ENCODE data around the gene VPS13D. TPM values are rescaled to one million over a fixed set of nuclear protein-coding genes. Genes with fewer than 3 reads are reported as not detected.

VPS13D gene
- total RNA-seq, 4 donors from 2014 or later, result 60.9 to 91.6 (median 71.6) TPM

DNA sequence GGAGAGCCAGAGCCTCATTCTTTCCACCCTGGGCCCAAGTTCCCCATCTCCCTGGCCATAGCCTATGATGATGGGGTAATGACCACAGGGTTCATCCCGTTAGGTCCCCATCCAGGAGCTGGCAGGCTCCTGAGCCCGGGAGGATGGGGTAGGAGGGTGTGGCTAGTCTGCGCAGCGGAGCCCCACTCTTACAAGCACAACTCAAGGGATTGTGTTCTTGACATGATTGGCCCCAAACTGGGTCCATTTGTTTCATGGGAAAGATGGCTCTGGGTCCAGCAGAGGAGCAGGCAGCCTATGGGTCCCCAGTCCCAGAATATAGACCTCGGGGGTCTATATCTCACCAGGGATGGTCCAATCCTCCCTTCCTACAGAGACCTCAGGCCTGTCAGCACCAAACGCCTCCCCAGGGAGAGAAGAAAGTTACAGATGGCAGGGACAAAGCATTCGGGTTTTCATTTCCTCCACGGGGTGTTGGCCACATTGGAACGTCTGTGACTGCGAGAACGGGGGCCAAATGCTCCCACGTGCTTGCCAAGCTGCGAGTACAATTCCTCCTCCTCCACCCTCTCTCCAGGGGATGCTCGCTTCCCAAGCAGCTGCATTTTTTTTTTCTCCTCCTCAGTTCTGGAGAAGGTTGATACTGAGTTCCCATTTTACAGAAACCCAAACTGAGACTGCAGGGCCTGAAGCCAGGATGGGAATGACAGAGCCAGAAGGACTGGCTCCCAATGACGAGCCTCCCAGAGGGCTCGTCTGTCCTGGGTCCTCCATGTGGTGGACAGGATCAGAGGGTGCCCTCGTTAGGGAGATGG, 317.1 kb downstream of the VPS13D start:
- in situ Hi-C loops (cut with MboI; ENCODE audit: low sequenced_read_pairs in 4 of 4), result loop anchor here in 1 of 4 donors (10.0 kb wide), 1 partner anchor 48 kb away; no protein-coding TSS in a partner anchor
- peak overlapping the region; percentile 76 to 88 (median 86) for H3K27ac ChIP-seq

DNA sequence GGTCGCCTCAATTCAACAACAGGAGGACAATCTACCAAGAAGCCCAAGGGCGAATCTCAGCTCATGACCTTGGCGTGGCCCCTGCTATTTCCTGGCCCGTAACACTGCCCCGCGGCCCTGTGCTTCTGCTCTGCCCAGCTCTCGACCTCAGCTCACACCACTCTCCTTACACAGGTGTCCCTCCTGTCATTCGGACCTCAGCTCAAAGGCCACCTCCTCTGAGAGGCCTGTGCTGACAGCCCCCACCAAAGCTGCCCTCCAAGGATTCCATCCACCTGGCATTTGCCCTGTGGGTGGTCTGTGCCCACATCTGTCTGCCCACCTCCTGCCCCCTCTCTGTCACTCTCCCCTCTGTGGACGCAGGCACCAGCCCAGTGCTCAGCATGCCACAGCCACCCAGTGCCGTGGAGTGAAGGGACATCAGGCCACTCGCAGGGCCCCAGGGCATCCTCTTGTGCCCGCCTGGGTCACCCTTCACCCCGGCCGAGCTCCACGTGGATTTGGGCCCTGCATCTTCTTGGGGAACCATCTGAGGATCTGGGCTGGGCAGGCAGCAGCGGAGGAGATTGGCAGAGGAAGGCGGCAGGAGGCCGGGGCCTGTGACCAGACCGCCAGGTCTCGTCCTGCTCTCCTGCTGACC, 317.9 kb downstream of the VPS13D start:
- intact Hi-C loops (cut with DNase I; ENCODE audit: low total_unique reads), result no loop called here
- no peak overlapping the region for H3K4me3 ChIP-seq
- TF ChIP-seq, protein P1, sequence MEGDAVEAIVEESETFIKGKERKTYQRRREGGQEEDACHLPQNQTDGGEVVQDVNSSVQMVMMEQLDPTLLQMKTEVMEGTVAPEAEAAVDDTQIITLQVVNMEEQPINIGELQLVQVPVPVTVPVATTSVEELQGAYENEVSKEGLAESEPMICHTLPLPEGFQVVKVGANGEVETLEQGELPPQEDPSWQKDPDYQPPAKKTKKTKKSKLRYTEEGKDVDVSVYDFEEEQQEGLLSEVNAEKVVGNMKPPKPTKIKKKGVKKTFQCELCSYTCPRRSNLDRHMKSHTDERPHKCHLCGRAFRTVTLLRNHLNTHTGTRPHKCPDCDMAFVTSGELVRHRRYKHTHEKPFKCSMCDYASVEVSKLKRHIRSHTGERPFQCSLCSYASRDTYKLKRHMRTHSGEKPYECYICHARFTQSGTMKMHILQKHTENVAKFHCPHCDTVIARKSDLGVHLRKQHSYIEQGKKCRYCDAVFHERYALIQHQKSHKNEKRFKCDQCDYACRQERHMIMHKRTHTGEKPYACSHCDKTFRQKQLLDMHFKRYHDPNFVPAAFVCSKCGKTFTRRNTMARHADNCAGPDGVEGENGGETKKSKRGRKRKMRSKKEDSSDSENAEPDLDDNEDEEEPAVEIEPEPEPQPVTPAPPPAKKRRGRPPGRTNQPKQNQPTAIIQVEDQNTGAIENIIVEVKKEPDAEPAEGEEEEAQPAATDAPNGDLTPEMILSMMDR (IDR thresholded peaks at IDR 0.05 in 4 of 5, conservative IDR thresholded peaks at IDR 0.05 in 1 of 5), result no peak
- no peak for TF ChIP-seq POLR2A (IDR thresholded peaks at IDR 0.05)
- peak overlapping the region; percentile 76 to 88 (median 86) for H3K27ac ChIP-seq
- H3K4me1 ChIP-seq, result peaks cover 40 to 42% of the 10 kb centered on the region in 2 donors
- in situ Hi-C loops (cut with MboI; ENCODE audit: low sequenced_read_pairs in 4 of 4), result loop anchor here in 1 of 4 donors (10.0 kb wide), 1 partner anchor 47 kb away; no protein-coding TSS in a partner anchor
- no peaks in the 10 kb centered on the region for H3K36me3 ChIP-seq
- DNase-seq, result peak in 1 of 2 donors; percentile 18
- no peaks in the 10 kb centered on the region for H3K27me3 ChIP-seq
- no peak for ATAC-seq
- H3K9me3 ChIP-seq, result no peaks in the 10 kb centered on the region

More for the DNA sequence above, 317.1 kb downstream of the VPS13D start:
- H3K36me3 ChIP-seq, result no peaks in the 10 kb centered on the region
- H3K27me3 ChIP-seq, result no peaks in the 10 kb centered on the region
- DNase-seq (peak in 1 of 2 donors; percentile 73), ATAC-seq (peak; percentile 18 to 20)
- TF ChIP-seq, protein P1 (IDR thresholded peaks at IDR 0.05 in 4 of 5, conservative IDR thresholded peaks at IDR 0.05 in 1 of 5), result no peak
- TF ChIP-seq POLR2A (IDR thresholded peaks at IDR 0.05), result no peak
- peaks cover 36 to 37% of the 10 kb centered on the region in 2 donors for H3K4me1 ChIP-seq
- intact Hi-C loops (cut with DNase I; ENCODE audit: low total_unique reads), result no loop called here
- H3K4me3 ChIP-seq, result no peak overlapping the region
- no peaks in the 10 kb centered on the region for H3K9me3 ChIP-seq

DNA sequence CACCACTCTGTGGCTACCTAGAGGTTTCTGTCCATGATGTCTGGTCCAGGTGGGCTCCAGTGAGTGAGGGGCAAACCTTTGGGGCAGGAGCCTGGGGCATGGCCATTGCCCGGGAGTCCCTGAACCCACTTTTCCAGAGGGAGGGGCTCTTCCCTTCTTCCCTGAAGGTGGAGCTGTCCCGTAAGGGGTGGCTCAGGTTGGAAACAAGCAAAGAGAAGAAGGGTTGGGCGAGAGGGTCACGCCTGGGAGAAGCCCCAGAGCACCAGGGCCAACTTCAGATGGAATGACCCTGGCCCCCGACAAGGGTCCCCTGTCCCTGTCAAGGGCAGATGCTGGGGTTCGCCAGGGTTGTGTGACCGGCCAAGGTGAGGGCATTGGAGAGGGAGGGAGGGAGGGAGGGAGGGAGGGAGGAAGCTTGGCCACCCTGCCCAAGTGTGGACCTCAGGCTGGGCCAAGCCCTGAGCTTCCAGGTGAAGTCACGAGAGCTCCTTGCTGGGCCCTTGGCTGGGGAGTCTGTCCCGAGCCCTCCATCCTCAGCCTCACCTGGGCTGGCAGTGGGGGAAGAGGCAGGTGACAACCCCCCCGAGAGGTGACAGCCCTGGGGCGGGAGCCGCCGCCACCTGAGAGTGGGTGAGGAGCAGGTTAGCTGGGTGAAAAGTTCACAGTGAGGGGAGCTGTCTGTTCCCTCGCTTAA, 318.6 kb downstream of the VPS13D start:
- H3K9me3 ChIP-seq, result no peaks in the 10 kb centered on the region
- intact Hi-C loops (cut with DNase I; ENCODE audit: low total_unique reads), result no loop called here
- TF ChIP-seq, protein P1 (IDR thresholded peaks at IDR 0.05 in 4 of 5, conservative IDR thresholded peaks at IDR 0.05 in 1 of 5), result no peak
- no peak for TF ChIP-seq POLR2A (IDR thresholded peaks at IDR 0.05)
- H3K36me3 ChIP-seq, result no peaks in the 10 kb centered on the region
- ATAC-seq (no peak), DNase-seq (peak in 1 of 2 donors; percentile 16)
- peaks cover 44 to 49% of the 10 kb centered on the region in 2 donors for H3K4me1 ChIP-seq
- H3K27me3 ChIP-seq, result no peaks in the 10 kb centered on the region
- H3K27ac ChIP-seq, result peak overlapping the region; percentile 76 to 88 (median 86)
- in situ Hi-C loops (cut with MboI; ENCODE audit: low sequenced_read_pairs in 4 of 4), result loop anchor here in 1 of 4 donors (10.0 kb wide), 1 partner anchor 46 kb away; no protein-coding TSS in a partner anchor
- H3K4me3 ChIP-seq, result no peak overlapping the region

GRCh38 chr1:12548973-12549459, 319.2 kb downstream of the VPS13D start:
- Histone ChIP-seq H3K4me1 (peaks cover 49 to 54% of the 10 kb centered on the region in 2 donors), H3K9me3 (no peaks in the 10 kb centered on the region), H3K4me3 (peak overlapping the region; percentile 8 to 21 (median 18)), H3K27me3 (no peaks in the 10 kb centered on the region), H3K36me3 (no peaks in the 10 kb centered on the region), H3K27ac (peak overlapping the region; percentile 76 to 88 (median 86))
- peak in 1 of 2 donors; percentile 61 for DNase-seq
- in situ Hi-C loops (cut with MboI; ENCODE audit: low sequenced_read_pairs in 4 of 4) (loop anchor here in 1 of 4 donors (10.0 kb wide), 1 partner anchor 46 kb away; no protein-coding TSS in a partner anchor), intact Hi-C loops (cut with DNase I; ENCODE audit: low total_unique reads) (no loop called here)
- TF ChIP-seq POLR2A (IDR thresholded peaks at IDR 0.05), result no peak
- TF ChIP-seq, protein P1 (IDR thresholded peaks at IDR 0.05 in 4 of 5, conservative IDR thresholded peaks at IDR 0.05 in 1 of 5), result no peak
- peak; percentile 20 to 25 for ATAC-seq
